Thyroid gland (tissue), 4 donors: ENCODE measurements around the gene SLC24A3. TPM values are rescaled to one million over a fixed set of nuclear protein-coding genes. Genes with fewer than 3 reads are reported as not detected.

Source experiments
- DNase-seq, 2 donors: peaks; one replicate each; pipeline ENCODE4 v3.0.0-alpha.2; 2019
- H3K27ac ChIP-seq, 3 donors: fragments of 200-600 bp; sonication (generic); 1 replicate in 2 of 3; 2 replicates in 1 of 3; pipeline ENCODE4 v1.5.1; 2016 to 2019; ENCODE audit warnings: mild to moderate bottlenecking in 1 of 3, moderate library complexity in 1 of 3
- H3K27me3 ChIP-seq: fragments of 200-600 bp; sonication (generic); one replicate; pipeline ENCODE4 v1.5.1; 2019
- H3K36me3 ChIP-seq, 2 donors: fragments of 200-600 bp; sonication (generic); one replicate each; pipeline ENCODE4 v1.5.1; 2016 to 2019
- H3K4me1 ChIP-seq, 2 donors: fragments of 200-600 bp; sonication (generic); one replicate each; pipeline ENCODE4 v1.5.1; 2017 to 2019
- H3K4me3 ChIP-seq, 3 donors: fragments of 200-600 bp; sonication (generic); replicated peaks in 1 of 3; 1 replicate in 2 of 3; 2 replicates in 1 of 3; pipeline ENCODE4 v1.5.1; 2016; ENCODE audit warnings: mild to moderate bottlenecking in 1 of 3
- H3K9me3 ChIP-seq: fragments of 200-600 bp; sonication (generic); one replicate; pipeline ENCODE4 v1.5.1; 2017
- POLR2A ChIP-seq, 2 donors: fragments of 450-650 bp; IDR thresholded peaks; one replicate each; pipeline ENCODE4 v1.6.1; 2017; ENCODE audit warnings: antibody characterized with exemption in 2 of 2, mild to moderate bottlenecking in 2 of 2, moderate library complexity in 1 of 2
- WGBS, 2 donors: methylation state at CpG; one replicate each; pipeline ENCODE4 v1.1.5; 2017; 5-methylcytosine and 5-hydroxymethylcytosine counted together
- intact Hi-C: fragments of 100-400 bp; cut with DNase I; formaldehyde crosslinking; loops from one replicate; pipeline ENCODE4 v1.15.1; 2023
- total RNA-seq, 4 donors: library from RNA; depleted of rRNA; stranded (reverse); fragments of >200 nt; gene quantifications; one replicate each; pipeline ENCODE4 v1.2.3, GENCODE V29; 2016
- TF ChIP-seq, protein P1 (sequence below), 6 experiments: fragments of 200-600 bp in 3 of 6; fragments of 450-650 bp in 3 of 6; sonication (generic) in 3 of 6; IDR thresholded peaks; one replicate each; pipeline ENCODE4 v1.5.1; 2016 to 2019; ENCODE audit warnings: antibody characterized with exemption in 6 of 6, mild to moderate bottlenecking in 2 of 6, inconsistent platforms in 1 of 6, moderate library complexity in 1 of 6

Gene SLC24A3
- total RNA-seq, 4 donors from 2014 or later: 4.0 to 8.1 (median 6.3) TPM

DNA sequence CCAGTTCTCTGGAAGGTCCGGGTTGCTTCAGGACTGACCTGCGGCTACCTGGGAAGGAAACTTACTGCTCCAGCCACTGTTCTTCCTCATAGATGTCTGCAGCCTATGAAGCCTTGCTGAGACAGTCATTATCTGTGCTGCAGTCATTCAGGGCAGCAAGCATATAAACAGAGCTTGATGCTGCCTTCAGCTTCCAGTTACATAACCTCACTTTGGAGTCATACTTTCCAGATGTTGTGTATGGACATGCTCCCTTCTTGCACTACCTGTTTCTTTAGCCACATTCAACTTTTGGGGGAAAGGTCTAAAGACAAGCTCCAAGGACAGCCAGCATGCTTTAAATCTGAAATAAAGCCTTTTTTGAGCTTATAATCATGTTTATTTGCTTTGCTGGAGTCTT is 98.1 kb downstream of the SLC24A3 start:
- no peak for TF ChIP-seq POLR2A (IDR thresholded peaks at IDR 0.05)
- TF ChIP-seq, protein P1, sequence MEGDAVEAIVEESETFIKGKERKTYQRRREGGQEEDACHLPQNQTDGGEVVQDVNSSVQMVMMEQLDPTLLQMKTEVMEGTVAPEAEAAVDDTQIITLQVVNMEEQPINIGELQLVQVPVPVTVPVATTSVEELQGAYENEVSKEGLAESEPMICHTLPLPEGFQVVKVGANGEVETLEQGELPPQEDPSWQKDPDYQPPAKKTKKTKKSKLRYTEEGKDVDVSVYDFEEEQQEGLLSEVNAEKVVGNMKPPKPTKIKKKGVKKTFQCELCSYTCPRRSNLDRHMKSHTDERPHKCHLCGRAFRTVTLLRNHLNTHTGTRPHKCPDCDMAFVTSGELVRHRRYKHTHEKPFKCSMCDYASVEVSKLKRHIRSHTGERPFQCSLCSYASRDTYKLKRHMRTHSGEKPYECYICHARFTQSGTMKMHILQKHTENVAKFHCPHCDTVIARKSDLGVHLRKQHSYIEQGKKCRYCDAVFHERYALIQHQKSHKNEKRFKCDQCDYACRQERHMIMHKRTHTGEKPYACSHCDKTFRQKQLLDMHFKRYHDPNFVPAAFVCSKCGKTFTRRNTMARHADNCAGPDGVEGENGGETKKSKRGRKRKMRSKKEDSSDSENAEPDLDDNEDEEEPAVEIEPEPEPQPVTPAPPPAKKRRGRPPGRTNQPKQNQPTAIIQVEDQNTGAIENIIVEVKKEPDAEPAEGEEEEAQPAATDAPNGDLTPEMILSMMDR (IDR thresholded peaks at IDR 0.05): no peak
- DNase-seq: no peak
- no peaks in the 10 kb centered on the region for H3K9me3 ChIP-seq
- H3K4me1 ChIP-seq: peaks cover 0 to 6% of the 10 kb centered on the region in 2 donors
- intact Hi-C loops: no loop called here
- H3K27ac ChIP-seq: no peak overlapping the region
- no peak overlapping the region for H3K4me3 ChIP-seq
- 96 to 100% methylated on average over 2 of the region's 2 CpGs for WGBS, 2 donors
- H3K27me3 ChIP-seq: no peaks in the 10 kb centered on the region
- H3K36me3 ChIP-seq: no peaks in the 10 kb centered on the region

- Histone ChIP-seq H3K4me3 (no peak overlapping the region), H3K27ac (peak overlapping the region in 1 of 3 donors; percentile 25), H3K9me3 (no peaks in the 10 kb centered on the region), H3K27me3 (no peaks in the 10 kb centered on the region), H3K4me1 (peaks cover 0 to 6% of the 10 kb centered on the region in 2 donors), H3K36me3 (no peaks in the 10 kb centered on the region)
- intact Hi-C loops: no loop called here
- DNase-seq: peak; percentile 57 to 60
- TF ChIP-seq, protein P1 (IDR thresholded peaks at IDR 0.05): no peak
- no peak for TF ChIP-seq POLR2A (IDR thresholded peaks at IDR 0.05)
- WGBS, 2 donors: 63 to 68% methylated on average over 6 of the region's 6 CpGs
Observed at GRCh38 chr20:19313342-19314069, 101.1 kb downstream of the SLC24A3 start.

- TF ChIP-seq, protein P1 (IDR thresholded peaks at IDR 0.05): no peak
- no peak for TF ChIP-seq POLR2A (IDR thresholded peaks at IDR 0.05)
- H3K27me3 ChIP-seq: no peaks in the 10 kb centered on the region
- H3K4me3 ChIP-seq: no peak overlapping the region
- intact Hi-C loops: no loop called here
- H3K9me3 ChIP-seq: no peaks in the 10 kb centered on the region
- no peak overlapping the region for H3K27ac ChIP-seq
- H3K36me3 ChIP-seq: no peaks in the 10 kb centered on the region
- 82 to 94% methylated on average over 7 of the region's 7 CpGs for WGBS, 2 donors
- H3K4me1 ChIP-seq: peaks cover 0 to 6% of the 10 kb centered on the region in 2 donors
- DNase-seq: no peak
Observed at GRCh38 chr20:19314621-19315020, 102.2 kb downstream of the SLC24A3 start.

GRCh38 chr20:19317237-19318069 is 105.0 kb downstream of the SLC24A3 start:
- 66 to 71% methylated on average over 5 of the region's 5 CpGs for WGBS, 2 donors
- no peak for TF ChIP-seq POLR2A (IDR thresholded peaks at IDR 0.05)
- TF ChIP-seq, protein P1 (IDR thresholded peaks at IDR 0.05): no peak

DNA sequence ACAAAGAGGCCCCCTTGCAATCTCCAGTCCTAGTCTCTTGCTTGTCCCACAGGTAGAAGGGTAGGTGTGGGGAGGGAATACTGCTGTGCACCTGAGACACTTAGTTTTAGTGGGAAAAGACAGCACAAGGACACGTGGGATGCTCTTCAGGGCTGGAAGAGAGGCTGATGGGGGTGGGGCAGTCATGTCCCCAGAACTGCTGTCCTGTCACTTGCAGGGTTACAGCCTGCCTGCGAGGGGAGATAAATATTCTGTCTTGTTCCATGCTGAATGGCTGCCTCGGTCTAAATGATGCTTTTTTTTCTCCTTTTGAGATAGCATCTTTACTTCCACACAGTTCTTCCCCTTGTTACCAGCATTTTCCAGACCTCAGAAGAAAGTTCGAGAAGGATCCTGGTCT is 106.2 kb downstream of the SLC24A3 start:
- H3K27ac ChIP-seq: no peak overlapping the region
- no peaks in the 10 kb centered on the region for H3K36me3 ChIP-seq
- no peak overlapping the region for H3K4me3 ChIP-seq
- intact Hi-C loops: no loop called here
- WGBS, 2 donors: 77 to 80% methylated on average over 4 of the region's 4 CpGs
- peaks cover 0 to 1% of the 10 kb centered on the region in 2 donors for H3K4me1 ChIP-seq
- H3K9me3 ChIP-seq: no peaks in the 10 kb centered on the region
- no peaks in the 10 kb centered on the region for H3K27me3 ChIP-seq
- TF ChIP-seq POLR2A (IDR thresholded peaks at IDR 0.05): no peak
- TF ChIP-seq, protein P1 (IDR thresholded peaks at IDR 0.05): no peak
- DNase-seq: no peak

More at GRCh38 chr20:19317237-19318069, 105.0 kb downstream of the SLC24A3 start:
- Histone ChIP-seq H3K4me3 (no peak overlapping the region), H3K4me1 (peaks cover 0 to 6% of the 10 kb centered on the region in 2 donors), H3K9me3 (no peaks in the 10 kb centered on the region), H3K36me3 (no peaks in the 10 kb centered on the region), H3K27ac (no peak overlapping the region), H3K27me3 (no peaks in the 10 kb centered on the region)
- intact Hi-C loops: no loop called here
- no peak for DNase-seq
